K562 (cell line): ENCODE results near the gene C3. TPM values are rescaled to one million over a fixed set of nuclear protein-coding genes. Genes with fewer than 3 reads are reported as not detected.

Source experiments
- REST ChIP-seq, 2 experiments: fragments of 450-650 bp; formaldehyde crosslinking in 1 of 2; IDR thresholded peaks; 2 replicates each; pipeline versions ENCODE4 v1.4.0 to v1.6.1; 2014 to 2020; ENCODE audit warnings: mild to moderate bottlenecking in 2 of 2, borderline replicate concordance in 1 of 2, low read depth in 1 of 2
- ZNF274 ChIP-seq: IDR thresholded peaks from 2 replicates; pipeline ENCODE4 v1.6.1; 2011; ENCODE audit warnings: low read depth, mild to moderate bottlenecking, low read length, moderate library complexity, borderline replicate concordance
- ZSCAN32 ChIP-seq: fragments of 450-650 bp; formaldehyde crosslinking; IDR thresholded peaks from 2 replicates; pipeline ENCODE4 v1.4.0; 2020; ENCODE audit warnings: mild to moderate bottlenecking, moderate library complexity
- polyA plus RNA-seq, 8 experiments: library from polyadenylated mRNA; depleted of rRNA in 4 of 8; stranded (reverse) in 5 of 8; unstranded in 3 of 8; fragments of >200 nt; fragmentation: Nextera tagmentation in 2 of 8; fragmentation: Illumina TruSeq in 1 of 8; extraction: Ambion mirVana in 2 of 8; extraction: Trizol in 1 of 8; gene quantifications; 2 replicates each; pipeline versions ENCODE4 v1.2.1 to v1.2.3, GENCODE V29; 2011 to 2014; ENCODE audit warnings: inconsistent platforms in 1 of 8, missing spikeins in 1 of 8
- total RNA-seq, 7 experiments: library from RNA; depleted of rRNA in 6 of 7; stranded (reverse); fragments of >200 nt in 6 of 7; fragmentation: Illumina TruSeq in 2 of 7; extraction: Trizol in 2 of 7; gene quantifications; 2 replicates each; pipeline versions ENCODE4 v1.2.1 to v1.2.3, GENCODE V29; 2011 to 2021; ENCODE audit warnings: low replicate concordance in 1 of 7
- TF ChIP-seq, protein P1 (sequence below): conservative IDR thresholded peaks from 2 replicates; pipeline ENCODE4 v1.6.1; 2011; ENCODE audit warnings: low read depth, mild to moderate bottlenecking, low read length; ENCODE audit not compliant: control insufficient read depth

C3 gene
- total and polyA plus RNA-seq, 9 of the 15 experiments (the other 6 are each of a cell fraction or from before 2014, with no cell fraction given): 0.59 to 10.6 (median 2.2) TPM

DNA sequence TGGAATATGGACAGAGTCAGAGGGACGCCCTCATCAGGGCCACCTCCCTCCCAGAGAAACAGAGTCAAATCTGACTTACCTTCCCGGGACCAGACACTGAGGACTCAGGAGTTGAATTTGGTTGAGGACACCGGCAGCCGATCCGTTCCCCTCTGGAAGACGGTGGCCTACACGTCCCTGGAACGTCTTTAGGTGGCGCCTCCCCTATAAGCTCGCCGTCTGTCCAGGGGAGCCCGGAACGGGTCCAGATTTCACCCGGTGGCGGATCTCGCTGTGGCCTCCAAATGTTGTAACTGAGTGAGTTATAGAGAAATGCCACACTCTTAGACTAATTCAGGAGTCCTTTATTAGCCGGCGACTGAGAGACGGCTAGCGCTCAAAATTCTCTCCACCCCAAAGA is 59.5 kb downstream of the C3 start (continued):
- TF ChIP-seq REST (IDR thresholded peaks at IDR 0.05; ENCODE audit: borderline replicate concordance) (0 out of 2 replicates have a peak, but pooled peaks have one; percentile 9), REST (CRISPR knock-in tag; IDR thresholded peaks at IDR 0.05; ENCODE audit: low read depth) (no peak), ZNF274 (no peak), ZSCAN32 (no peak)
- TF ChIP-seq, protein P1, sequence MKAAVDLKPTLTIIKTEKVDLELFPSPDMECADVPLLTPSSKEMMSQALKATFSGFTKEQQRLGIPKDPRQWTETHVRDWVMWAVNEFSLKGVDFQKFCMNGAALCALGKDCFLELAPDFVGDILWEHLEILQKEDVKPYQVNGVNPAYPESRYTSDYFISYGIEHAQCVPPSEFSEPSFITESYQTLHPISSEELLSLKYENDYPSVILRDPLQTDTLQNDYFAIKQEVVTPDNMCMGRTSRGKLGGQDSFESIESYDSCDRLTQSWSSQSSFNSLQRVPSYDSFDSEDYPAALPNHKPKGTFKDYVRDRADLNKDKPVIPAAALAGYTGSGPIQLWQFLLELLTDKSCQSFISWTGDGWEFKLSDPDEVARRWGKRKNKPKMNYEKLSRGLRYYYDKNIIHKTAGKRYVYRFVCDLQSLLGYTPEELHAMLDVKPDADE: no peak
